Bronchial epithelial cell (primary cell): Measurements from ENCODE around the gene AACS. TPM values are rescaled to one million over a fixed set of nuclear protein-coding genes. Genes with fewer than 3 reads are reported as not detected.

ENCODE experiments used
- DNase-seq: peaks from one replicate; pipeline ENCODE4 v3.0.0-alpha.2; 2010; ENCODE audit warnings: low read depth
- FAIRE-seq: peaks from 2 replicates; lab custom pipeline; 2011; peaks lifted over from hg19 to GRCh38; lab: Jason Lieb, UNC
- H3K27me3 ChIP-seq: 2 replicates; pipeline ENCODE4 v1.5.1; 2011; ENCODE audit warnings: low read length; ENCODE audit not compliant: control insufficient read depth, insufficient read depth
- H3K36me3 ChIP-seq: 2 replicates; pipeline ENCODE4 v1.5.1; 2011; ENCODE audit warnings: low read length; ENCODE audit not compliant: control insufficient read depth, insufficient read depth
- H3K4me3 ChIP-seq: 2 replicates; pipeline ENCODE4 v1.5.1; 2011; ENCODE audit warnings: mild to moderate bottlenecking, low read depth, low read length, control low read depth
- total RNA-seq: library from RNA; depleted of rRNA; stranded (reverse); fragments of >200 nt; gene quantifications from 2 replicates; pipeline ENCODE4 v1.2.1, GENCODE V29; 2014
- TF ChIP-seq, protein P1 (sequence below): IDR thresholded peaks from 2 replicates; pipeline ENCODE4 v1.5.1; 2011; ENCODE audit warnings: mild to moderate bottlenecking, moderate library complexity, low read length, control low read depth, inconsistent platforms; ENCODE audit not compliant: insufficient read depth, severe bottlenecking

Gene AACS
- total RNA-seq, 1 donor from 2014 or later: 30.5 TPM

- TF ChIP-seq, protein P1, sequence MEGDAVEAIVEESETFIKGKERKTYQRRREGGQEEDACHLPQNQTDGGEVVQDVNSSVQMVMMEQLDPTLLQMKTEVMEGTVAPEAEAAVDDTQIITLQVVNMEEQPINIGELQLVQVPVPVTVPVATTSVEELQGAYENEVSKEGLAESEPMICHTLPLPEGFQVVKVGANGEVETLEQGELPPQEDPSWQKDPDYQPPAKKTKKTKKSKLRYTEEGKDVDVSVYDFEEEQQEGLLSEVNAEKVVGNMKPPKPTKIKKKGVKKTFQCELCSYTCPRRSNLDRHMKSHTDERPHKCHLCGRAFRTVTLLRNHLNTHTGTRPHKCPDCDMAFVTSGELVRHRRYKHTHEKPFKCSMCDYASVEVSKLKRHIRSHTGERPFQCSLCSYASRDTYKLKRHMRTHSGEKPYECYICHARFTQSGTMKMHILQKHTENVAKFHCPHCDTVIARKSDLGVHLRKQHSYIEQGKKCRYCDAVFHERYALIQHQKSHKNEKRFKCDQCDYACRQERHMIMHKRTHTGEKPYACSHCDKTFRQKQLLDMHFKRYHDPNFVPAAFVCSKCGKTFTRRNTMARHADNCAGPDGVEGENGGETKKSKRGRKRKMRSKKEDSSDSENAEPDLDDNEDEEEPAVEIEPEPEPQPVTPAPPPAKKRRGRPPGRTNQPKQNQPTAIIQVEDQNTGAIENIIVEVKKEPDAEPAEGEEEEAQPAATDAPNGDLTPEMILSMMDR: no peak
- DNase-seq: no peak
- Histone ChIP-seq H3K4me3 (no peak overlapping the region), H3K36me3 (peaks cover 2% of the 10 kb centered on the region), H3K27me3 (no peaks in the 10 kb centered on the region)
- no peak for FAIRE-seq
These were observed 43.5 kb upstream of the AACS start for GRCh38 chr12:125021771-125022170.

- H3K4me3 ChIP-seq: no peak overlapping the region
- H3K27me3 ChIP-seq: no peaks in the 10 kb centered on the region
- FAIRE-seq: no peak
- TF ChIP-seq, protein P1: no peak
- peaks cover under 1% of the 10 kb centered on the region for H3K36me3 ChIP-seq
- DNase-seq: no peak
These were observed 42.2 kb upstream of the AACS start for GRCh38 chr12:125023065-125023464.

DNA sequence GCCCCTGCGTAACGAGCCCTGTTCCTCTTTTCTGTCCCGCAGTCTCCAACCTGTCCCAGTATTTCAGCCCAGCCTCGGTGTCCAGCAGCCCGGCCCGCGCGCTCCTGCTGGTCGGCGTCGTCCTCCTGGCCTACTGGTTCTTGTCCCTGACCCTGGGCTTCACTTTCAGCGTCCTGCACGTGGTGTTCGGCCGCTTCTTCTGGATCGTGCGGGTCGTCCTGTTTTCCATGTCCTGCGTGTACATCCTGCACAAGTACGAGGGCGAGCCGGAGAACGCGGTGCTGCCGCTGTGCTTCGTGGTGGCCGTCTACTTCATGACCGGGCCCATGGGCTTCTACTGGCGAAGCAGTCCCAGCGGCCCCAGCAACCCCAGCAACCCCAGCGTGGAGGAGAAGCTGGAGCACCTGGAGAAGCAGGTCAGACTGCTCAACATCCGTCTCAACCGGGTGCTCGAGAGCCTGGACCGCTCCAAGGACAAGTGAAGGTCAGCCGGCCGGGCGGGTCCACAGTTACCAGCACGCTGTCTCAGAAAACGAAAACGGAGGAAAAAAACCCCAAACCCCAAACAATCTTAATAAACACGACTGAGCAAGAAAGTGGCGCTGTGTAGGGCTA, 40.2 kb upstream of the AACS start:
- TF ChIP-seq, protein P1: no peak
- Histone ChIP-seq H3K4me3 (no peak overlapping the region), H3K27me3 (no peaks in the 10 kb centered on the region), H3K36me3 (no peaks in the 10 kb centered on the region)
- DNase-seq: no peak
- FAIRE-seq: no peak

GRCh38 chr12:125025606-125026235, 39.5 kb upstream of the AACS start:
- DNase-seq (no peak), FAIRE-seq (no peak)
- TF ChIP-seq, protein P1: no peak
- Histone ChIP-seq H3K4me3 (no peak overlapping the region), H3K27me3 (no peaks in the 10 kb centered on the region), H3K36me3 (no peaks in the 10 kb centered on the region)

DNA sequence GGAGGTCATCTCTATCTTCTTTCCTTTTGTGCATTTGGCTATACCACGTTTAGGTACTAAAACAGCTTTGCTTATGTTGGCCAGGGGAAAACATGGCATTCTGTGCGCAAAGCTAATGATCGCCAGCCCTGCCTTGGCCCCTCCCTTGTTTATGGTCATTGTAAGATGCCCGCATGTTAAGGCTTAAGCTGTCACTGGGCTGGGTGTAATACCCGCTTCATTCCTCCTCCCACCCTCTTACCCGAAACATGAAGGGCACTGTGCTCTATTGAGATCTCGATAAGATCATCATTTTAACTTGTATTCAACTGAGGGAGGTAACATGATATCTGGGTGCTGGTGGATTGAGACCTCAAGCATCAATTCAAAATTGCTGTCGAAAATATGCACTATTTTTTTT, 37.1 kb upstream of the AACS start:
- no peaks in the 10 kb centered on the region for H3K27me3 ChIP-seq
- TF ChIP-seq, protein P1: no peak
- FAIRE-seq (no peak), DNase-seq (no peak)
- no peaks in the 10 kb centered on the region for H3K36me3 ChIP-seq
- H3K4me3 ChIP-seq: no peak overlapping the region
